ENCODE results near the gene AP3B1.
A peak's percentile ranks its signal among the peaks of the same experiment; 100 is the strongest.

The AP3B1 gene, protein sequence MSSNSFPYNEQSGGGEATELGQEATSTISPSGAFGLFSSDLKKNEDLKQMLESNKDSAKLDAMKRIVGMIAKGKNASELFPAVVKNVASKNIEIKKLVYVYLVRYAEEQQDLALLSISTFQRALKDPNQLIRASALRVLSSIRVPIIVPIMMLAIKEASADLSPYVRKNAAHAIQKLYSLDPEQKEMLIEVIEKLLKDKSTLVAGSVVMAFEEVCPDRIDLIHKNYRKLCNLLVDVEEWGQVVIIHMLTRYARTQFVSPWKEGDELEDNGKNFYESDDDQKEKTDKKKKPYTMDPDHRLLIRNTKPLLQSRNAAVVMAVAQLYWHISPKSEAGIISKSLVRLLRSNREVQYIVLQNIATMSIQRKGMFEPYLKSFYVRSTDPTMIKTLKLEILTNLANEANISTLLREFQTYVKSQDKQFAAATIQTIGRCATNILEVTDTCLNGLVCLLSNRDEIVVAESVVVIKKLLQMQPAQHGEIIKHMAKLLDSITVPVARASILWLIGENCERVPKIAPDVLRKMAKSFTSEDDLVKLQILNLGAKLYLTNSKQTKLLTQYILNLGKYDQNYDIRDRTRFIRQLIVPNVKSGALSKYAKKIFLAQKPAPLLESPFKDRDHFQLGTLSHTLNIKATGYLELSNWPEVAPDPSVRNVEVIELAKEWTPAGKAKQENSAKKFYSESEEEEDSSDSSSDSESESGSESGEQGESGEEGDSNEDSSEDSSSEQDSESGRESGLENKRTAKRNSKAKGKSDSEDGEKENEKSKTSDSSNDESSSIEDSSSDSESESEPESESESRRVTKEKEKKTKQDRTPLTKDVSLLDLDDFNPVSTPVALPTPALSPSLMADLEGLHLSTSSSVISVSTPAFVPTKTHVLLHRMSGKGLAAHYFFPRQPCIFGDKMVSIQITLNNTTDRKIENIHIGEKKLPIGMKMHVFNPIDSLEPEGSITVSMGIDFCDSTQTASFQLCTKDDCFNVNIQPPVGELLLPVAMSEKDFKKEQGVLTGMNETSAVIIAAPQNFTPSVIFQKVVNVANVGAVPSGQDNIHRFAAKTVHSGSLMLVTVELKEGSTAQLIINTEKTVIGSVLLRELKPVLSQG

DNA sequence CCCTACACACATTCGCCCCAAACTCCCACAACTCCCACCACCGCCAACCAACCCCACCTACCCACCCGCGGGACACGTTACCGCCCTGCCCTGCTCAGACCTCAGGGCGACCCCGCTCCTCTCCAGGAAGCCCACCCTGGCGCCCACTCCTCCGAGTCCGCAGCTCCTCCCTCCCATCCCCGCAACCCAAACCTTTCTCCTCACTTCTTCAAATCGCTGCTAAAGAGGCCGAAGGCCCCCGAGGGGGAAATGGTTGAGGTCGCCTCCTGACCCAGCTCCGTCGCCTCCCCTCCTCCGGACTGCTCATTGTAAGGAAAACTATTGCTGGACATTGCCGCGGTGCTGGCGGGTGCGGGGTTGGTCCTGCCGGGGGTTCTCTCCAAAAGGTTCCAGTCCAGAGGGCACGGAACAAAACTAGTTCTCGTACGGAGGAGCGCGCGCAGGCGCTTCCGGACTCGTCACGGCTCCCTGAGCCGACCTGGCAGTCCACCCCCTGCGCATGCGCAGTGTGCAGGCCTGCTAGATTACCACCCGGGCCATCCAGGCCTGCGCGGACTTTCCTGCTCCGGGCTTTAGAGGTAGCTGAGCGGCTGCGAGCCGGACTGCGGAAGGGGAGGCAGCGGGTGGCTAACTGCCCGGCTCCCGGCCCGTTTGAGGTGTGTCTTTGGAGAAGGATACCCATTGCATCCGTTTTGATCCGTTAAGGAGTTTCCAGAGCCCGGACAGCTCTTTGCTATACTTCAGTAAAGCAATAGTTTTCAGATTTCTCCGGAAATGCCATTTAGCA, at the start of gene AP3B1:
Gene AP3B1, minus strand, starts transcription at position 451 of the 787 bp plus-strand sequence. Its CDS starts 119 bp downstream, at position 332.
- peak; percentile 100 for DNase-seq (ENCODE audit: low spot score)

DNA sequence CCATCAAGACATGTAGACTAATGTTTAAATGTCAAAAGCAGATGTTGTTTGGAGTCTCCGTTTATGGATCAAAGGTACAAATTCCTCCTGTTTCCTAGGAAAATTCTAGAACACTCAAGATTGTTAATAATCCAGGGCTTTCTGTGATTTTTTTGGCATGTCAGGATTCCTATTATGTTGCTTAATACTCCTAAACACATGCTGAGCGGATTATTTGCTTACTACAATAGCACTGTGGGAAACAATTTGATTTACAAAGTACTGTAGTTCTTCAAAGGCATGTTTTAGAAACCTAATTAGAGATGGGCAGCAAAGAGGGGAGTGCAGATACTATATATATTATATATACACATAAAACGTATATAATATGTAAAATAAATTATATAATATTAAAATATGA, 46.9 kb upstream of the AP3B1 start:
- DNase-seq (ENCODE audit: low spot score) = no peak

DNA sequence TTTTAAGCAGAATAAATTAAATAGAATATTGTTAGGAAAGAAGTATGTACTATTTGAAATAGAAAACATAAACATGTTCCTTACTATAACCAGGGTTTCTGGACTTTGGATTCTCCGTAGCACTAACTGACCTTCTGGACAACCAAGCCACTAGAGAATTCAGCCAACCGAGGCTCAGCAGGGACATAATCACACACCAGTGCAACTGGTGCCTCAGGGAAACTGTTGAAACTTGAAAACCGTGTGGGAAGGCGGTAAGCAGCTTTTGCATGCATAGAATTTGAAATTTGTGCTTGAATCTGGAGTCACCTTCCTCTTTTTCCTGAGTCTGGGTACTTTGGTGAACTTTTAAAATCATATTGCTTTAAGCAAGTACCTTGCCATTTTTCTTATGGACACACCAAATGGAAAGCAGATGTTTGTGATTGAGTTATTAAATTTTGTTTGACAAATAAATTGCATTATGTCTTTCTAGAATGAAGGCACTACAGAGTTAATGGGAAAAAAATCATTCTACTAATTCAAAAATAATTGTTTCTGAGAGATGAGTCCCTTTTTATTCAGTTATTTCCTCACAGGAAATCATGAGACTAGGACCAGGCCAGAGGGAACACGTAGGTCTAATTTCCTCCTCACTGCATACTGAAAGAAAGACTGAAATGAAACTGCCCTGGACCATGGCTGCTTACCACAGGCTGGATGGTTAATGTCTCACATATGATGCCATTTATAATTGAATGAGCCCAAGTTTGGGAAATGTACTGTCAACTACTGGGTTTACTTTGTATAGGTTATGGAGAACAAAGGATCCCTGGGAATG, 45.3 kb upstream of the AP3B1 start:
- DNase-seq (ENCODE audit: low spot score) = no peak

DNA sequence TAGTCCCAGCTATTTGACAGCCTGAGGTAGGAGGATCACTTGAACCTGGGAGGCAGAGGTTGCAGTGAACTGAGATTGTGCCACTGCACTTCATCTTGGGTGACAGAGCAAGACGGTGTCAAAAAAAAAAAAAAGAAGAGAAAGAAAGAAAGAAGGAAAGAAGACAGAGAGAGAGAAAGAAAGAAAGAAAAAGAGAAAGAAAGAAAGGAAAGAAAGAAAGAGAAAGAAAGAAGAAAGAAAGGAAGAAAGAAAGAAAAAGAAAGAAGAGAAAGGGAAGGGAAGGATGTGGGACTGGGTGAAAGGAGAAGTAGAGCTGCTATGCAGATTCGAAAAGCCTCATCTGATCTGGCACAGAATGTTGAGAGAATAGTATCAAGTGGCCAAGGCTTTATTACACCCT, 42.2 kb upstream of the AP3B1 start:
- DNase-seq (ENCODE audit: low spot score) = no peak

DNA sequence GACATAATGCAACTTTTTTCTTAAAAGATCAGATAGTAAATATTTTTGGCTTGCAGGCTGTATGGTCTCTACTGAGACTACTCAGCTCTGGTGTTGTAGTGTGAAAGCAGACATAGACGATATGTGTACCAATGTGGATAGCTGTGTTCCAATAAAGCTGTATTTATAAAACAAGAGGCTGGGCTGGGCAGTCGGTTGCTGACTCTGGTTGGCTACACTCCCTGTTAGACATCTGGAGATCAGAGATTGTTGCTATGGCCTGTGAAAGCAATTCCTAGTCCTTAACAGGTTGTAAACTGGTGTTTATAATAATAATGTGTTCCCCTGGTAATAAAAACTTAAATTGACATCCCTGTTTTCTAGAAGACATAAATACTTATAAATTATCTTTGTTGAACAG, 41.5 kb upstream of the AP3B1 start:
- no peak for DNase-seq (ENCODE audit: low spot score)

DNA sequence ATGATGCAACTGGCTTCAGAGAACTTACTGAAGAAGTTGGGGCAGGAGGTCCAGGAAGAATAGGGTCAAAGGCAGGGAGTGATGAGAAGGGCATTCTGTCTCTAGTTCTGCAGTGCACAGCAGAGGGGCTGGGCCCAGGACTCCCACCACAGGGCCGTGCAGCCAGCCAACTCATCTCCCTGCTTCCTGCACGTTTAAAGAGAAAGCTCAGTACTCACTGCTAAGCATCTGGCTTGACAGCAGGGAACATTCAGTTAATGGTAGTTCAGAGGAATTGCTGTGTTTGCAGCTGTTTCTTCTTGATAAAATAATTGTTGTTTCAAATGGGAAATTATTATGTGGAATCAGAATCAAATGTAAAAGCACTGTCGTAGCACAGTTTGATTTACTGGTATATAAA, 40.3 kb upstream of the AP3B1 start:
- DNase-seq (ENCODE audit: low spot score) = no peak

DNA sequence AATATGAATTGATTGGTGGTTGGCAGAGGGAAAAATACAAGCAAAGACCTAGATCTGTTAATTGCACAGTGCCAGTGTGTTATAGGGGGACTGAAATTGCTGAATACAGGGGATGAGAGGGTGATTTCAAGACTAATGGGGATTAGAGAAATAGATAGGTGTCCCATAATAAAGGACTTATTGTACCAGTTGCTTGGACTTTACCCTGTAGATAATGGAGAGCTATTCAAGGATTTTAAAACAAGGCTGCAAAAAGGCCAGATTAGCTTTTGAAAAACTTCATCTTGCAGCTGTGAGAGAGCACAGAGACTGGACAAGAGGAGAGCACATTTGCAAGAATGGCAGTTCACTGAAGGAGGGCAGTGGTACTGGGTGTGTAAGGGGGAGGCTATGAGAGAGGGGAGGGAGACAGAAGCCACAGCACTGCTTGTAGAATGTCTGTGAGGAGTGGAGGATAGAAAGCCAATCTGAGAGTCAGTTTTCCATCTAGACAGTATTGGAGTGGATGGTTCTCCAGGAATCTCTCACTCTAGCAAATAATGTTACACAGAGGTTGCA, 37.1 kb upstream of the AP3B1 start:
- DNase-seq (ENCODE audit: low spot score) = no peak

DNA sequence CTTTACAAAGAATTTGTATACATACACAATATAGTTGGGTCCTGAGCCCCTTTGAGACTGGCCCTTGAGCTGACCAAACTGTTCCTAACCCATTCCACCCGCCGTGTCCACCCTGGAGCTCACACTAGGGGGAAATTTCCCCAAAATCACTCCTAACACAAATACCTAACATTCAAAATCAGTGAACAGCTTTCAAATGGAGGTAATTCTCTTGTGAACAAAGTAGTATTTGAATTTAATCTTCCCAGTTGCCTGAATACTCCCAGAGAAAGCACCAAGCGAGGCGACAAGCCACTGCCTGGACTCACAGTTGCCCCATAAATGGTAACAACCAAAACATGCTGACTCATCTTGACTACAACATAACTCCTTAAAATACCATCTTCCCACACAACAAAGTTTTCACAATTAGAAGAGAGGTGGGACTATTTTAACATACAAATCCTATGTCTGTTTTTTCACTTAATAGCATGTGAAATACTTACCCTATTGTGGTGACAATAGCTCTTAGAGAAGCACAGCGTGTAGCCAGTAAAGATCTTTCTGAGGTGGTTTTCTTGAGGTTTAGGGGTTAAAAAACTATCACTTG, 34.2 kb upstream of the AP3B1 start:
- no peak for DNase-seq (ENCODE audit: low spot score)

DNA sequence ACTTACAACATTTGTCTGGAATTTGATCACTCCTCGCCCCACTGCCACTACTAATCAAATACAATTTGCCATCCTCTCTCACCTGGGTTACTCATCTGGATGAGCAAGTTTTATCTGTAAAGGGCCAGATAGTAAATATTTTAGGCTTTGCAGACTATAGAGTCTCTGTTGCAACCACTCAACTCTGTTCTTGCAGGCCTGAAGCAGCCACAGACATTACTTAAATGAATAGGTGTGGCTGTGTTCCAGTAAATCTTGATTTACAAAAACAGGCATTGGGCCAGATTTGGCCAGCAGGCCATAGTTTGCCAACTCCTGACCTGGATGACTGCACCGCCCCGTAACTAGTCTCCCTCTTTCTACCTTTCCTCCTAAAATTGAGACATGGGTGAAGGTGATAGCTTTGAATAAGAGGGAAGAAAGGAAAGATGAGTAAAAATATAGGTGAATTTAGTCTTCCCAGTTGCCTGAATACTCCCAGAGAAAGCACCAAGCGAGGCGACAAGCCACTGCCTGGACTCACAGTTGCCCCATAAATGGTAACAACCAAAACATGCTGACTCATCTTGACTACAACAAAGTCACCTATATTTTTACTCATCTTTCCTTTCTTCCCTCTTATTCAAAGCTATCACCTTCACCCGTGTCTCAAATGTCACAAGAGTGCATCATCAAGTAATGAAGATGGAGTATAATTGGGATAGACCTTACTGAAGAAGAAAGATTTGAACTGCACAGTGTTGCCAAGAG, 33.4 kb upstream of the AP3B1 start:
- no peak for DNase-seq (ENCODE audit: low spot score)

DNA sequence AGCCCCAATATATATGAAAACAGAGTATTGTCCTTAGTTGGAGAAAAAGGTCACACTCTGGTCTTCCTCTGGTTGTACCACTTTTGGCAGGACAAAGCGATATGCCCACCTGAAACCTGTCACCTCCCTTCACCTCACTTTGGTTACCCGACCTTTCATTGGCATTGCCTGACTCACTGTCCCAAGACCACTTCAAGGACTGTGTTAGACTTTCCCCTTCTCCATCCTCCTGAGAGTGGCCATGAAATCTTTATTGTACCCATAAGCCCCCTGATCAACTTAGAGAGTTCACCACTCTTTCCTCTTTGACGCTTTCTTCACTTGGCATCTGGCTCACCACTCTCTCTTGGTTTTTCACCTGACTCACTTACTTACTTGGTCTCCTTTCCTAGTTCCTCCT, 32.4 kb upstream of the AP3B1 start:
- DNase-seq (ENCODE audit: low spot score) = no peak

DNA sequence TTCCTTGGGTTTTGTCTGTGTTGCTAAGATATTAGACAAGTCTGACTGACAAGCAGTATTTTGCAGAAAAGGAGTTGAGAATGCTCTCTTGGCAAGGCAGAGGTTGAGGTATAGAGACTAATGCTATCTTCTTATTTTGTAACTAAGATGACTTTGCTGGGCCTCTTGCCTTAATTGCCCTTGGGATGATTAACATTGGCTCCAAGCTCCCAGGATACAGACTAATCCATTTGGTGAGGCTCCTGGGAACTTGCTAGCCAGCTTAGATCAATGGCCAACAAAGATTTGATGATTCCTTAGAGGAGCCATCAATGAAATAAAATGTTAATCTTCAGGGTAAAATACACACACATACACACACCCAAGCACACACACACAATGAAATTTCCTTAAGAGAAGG, 28.7 kb upstream of the AP3B1 start:
- DNase-seq (ENCODE audit: low spot score) = no peak

DNA sequence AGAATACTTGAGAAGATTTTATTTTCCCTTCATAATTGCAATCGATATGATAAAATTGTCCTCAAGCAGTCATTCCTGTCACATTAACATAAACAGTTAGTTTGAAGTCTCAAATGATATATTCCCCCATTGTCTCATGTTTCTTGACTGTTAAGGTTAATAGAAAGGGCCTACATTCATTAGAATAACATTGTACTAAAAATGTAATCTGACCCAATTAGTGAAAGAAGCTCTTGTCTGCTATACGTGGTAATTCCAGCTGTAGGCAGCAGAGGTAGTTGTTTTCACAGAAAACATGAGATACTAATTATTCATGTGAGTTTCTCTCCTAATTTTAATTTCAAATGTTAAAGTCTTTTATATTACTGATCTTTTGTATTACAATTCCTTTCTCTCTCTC, 25.9 kb upstream of the AP3B1 start:
- DNase-seq (ENCODE audit: low spot score) = peak; percentile 43

DNA sequence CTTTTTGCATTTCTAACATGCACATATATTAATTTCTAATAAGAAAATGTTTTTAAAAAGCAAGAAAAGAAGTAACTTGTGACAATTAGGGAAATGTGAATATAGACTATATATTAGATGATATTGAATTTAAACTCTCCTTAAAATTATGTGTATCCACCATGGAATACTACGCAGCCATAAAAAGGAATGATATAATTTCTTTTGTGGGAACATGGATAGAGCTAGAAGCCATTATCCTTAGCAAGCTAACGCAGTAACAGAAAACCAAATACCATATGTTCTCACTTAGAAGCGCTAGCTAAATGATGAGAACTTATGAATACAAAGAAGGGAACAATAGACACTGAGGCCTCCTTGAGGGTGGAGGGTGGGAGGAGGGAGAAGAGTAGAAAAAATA, 23.8 kb upstream of the AP3B1 start:
- no peak for DNase-seq (ENCODE audit: low spot score)

DNA sequence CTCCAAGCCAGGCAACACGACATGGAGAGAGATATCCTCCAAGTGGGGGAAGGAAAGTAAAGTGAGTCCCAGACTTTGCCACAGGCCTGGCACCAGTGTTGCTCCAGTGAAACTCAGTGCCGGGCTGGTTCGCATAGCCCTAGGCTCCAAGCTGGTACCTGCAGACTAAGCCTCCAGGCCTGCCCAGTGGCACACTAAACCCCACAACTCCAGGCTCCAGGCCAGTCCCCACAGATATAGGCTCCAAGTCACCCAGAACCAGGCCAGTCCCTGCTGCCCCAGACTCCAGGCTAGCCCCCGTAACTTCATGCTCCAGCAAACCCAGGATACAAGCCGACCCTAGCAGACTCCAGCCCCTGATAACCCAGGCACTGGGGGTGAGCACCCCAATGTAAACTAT, 23.0 kb upstream of the AP3B1 start:
- no peak for DNase-seq (ENCODE audit: low spot score)

DNA sequence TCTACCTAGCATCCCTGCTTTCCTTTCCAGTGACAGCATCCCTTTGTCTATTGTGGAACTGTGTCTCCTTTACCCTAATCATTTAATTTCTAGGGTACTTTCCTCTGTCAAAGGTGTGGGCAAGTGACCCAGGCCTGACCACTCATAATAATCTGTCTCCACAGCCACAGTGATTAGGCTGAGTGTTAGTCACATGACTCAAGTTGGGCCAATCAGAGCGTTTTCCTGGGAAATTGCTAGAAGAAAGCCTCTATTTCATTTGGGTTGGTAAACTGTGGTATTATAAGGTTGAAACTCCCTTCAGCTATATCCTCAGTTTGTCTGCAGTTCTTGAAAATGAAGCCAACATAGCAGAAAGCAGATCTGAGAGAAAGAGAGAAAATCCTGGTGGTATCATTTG, 14.2 kb upstream of the AP3B1 start:
- no peak for DNase-seq (ENCODE audit: low spot score)

DNA sequence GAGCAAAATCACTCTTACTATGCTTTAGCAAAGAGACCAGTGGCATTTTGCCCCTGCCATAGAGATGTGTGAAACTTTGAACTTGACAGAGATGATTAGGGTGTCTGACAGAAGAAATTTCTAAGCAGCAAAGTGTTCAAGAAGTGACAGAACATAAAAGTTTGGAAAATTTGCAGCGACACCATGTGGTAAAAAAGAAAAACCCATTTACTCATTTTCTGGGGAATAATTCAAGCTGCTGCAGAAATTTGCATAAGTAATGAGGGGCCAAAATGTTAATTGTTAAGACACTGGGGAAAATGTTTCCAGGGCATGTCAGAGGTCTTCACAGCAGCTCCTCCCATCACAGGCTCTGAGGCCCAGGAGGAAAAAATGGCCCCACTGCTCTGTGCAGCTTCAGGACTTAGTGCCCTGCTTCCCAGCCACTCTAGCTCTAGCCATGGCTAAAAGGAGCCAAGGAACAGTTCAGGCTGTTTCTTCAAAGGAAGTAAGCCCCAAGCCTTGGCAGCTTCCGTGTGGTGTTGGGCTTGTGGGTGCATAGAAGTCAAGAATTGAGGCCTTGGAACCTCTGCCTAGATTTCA, 6.1 kb upstream of the AP3B1 start:
- DNase-seq (ENCODE audit: low spot score) = no peak

DNA sequence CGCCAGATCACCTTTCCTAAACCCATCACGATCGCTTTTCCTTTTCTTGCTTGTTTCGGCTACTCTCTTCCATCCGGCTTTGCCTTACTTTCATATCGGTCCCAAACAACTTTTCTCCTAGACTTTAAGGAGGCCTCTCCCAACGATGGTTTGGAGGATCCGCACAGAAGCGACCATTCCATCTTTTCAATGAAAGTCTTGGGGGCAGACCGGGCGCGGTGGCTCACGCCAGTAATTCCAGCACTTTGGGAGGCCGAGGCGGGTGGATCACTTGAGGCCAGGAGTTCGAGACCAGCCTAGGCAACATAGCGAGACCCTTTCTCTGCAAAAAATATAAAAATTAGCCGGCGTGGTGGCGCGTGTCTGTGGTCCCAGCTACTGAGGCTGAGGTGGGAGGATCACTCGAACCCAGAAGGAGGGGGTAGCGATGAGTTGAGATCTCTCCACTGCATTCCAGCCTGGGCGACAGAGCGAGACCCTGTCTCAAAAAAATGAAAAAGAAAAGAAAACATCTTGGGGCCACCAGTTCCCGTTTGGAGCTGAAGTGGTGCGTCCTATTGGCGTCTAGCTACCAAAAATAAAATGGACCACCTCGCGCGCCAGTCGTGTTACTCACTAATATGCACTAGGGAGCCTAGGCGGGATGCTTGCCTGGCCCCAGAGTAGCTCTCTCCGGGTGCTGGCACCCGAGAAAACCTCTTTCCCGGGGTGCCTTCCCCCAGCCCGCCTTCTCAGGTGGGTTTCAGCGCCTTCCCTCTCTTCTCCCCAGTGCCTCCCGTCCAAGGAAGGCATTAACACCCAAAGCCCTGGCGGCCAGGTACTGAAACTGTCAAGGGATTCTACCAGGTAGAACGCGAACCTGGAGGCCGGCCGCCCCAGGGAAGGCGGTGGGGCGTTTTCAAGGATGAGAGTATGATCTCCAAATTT, 800 bp upstream of the AP3B1 start:
- peak; percentile 39 for DNase-seq (ENCODE audit: low spot score)

DNA sequence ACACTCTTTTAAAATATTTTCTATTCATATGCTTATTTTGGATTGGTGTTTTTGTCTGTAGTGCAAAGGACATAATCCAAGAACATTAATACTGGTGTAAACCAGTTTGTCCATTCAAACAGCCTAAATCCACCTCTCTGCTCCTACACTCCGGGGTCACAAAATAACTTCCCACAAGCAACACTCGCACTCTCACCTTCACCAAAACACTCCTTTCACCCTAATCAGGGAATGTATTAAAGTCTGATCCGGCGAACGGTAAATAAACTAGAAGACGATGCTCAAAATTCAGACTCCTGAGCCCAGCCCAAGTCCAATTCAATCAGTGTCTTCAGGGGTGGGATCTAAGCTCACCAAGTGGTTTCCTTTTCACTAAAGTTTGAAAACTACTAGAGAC, 649 bp downstream of the AP3B1 start:
- DNase-seq (ENCODE audit: low spot score) = no peak

Data from AG20443 (cell line).